CD4-positive, alpha-beta T cell treated with Interleukin-6 at 100 ng/mL for 8 hours (primary cell): ENCODE data around the gene PTHLH.

Experiments
- DNase-seq: peaks from one replicate; pipeline ENCODE4 v3.0.0-alpha.2; 2020; ENCODE audit warnings: mixed read lengths, low spot score

Gene PTHLH

DNA sequence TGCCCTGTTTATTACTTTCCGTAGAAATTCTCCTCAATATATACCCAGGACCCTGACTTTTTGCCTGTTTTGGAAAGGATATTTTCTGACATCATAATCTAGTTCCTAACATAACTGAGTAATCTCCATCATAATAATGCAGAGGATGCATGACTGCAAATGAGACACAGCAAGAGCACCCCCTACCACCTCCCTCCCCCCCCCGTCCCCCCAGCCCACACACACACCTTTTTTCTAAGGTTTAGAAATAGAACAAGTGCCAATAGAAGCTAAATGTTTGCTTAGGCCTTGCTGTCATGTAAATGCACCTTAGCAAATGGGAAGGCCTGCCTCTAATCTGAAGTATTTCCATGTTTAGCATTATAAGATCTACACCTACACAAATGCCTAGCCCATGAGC is at the start of gene PTHLH:
Gene PTHLH (minus strand): TSS at position 13 of the 400 bp plus-strand sequence. CDS start 3,239 bp downstream, outside the sequence.
- DNase-seq: no peak

DNA sequence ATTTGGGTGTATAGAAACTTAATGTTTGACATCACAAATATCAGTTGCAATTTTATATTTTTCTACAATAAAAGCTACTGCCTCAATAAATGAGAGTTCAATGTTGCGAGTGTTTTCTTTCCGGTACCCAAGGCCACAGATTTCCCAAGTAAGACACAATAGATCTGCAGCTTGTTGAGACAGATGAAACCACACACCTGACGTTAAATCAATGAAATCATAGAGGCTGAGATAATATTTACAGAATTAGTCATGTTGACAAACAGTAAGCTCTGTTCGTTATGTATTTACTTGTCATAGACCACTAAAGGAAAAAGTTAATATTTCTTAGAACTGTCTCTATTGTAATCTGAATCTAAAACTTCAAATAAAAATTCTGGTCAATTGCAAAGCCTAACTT is 49.2 kb upstream of the PTHLH start:
- no peak for DNase-seq

DNA sequence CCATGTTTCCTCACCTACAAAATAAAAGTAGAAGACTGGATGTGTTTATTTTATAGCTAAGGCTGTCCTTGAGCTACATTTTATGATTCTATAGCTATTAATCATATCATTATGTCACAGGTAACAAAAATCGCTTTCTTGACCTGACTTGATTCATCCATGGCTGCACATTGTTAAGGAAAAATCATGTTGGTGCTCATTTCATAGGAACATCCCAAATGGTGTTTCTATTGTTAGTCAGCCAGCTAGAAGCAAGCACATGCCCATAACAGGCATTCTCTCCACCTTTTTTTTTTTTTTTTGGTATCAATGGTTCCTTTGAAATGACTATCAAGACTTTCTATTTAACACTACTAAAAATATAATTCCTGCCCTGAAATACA is 45.3 kb upstream of the PTHLH start:
- no peak for DNase-seq

DNA sequence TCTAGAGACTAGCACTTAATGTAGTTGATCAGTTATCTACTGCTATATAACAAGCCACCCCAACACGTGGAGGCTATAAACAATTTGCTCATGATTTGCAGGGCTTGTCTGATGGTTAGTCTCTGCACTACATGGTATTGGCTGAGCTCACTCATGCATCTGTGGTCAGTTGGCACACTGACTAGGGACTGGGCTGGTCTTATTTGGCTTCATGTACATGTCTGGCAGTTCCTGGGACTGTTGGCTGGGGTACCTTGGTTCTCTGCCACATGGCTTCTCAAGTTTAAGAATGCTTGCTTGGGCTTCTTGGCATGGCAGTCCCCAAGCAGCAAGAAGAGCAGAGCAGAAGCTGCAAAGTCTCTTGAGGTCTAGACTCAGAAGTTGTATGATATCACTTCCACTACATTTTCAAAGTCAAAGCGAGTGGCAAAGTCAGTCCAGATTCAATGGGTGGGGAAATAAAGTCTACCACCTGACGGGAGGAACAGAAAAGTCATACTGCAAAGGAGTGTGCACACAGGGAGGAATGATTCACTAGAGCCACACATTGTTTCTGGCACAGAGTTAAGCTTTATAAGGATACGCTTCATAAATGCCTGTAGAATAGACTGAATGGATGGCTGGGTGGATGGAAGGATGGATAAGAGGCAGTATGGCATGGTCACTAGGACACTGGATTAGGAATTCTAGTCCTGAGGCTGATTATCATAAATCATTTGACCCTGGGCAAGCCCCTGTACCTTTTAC is 44.8 kb upstream of the PTHLH start:
- DNase-seq: no peak

DNA sequence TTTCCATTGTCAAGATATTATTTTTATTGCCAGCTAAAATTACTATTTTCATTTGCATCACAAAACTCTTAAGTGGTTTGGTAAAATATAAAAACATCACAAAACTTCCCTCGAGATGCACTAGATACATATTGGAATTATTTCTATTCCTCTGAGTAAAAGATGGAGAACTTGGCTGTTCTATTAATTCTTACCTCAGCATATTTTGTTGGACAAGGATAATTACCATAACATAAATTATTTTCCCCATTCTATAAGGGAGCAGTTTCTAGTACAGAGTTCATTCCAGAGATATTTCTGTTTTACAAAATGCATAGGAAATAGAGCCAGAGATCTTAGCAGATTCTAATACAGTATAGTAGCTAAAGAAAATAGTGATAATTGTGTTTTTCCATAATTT is 42.6 kb upstream of the PTHLH start:
- DNase-seq: no peak

DNA sequence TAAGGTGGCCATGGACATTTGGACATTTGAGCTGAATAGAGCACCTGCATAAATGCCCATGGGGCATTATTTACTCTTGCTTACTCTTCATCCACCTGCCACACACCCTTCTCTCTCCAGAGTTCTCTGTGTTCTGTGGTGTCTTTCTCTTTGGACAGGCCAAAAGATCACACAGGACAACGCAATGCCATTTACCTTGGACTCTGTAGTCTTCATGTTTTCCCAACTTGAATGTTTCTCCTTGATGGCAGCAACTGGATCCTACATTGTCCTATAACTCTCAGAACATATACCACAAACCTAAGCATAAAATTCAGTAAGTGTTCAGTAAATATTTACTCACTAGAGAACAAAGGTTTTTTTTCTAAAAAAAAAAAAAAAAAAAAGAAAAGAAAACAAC is 41.7 kb upstream of the PTHLH start:
- DNase-seq: no peak

DNA sequence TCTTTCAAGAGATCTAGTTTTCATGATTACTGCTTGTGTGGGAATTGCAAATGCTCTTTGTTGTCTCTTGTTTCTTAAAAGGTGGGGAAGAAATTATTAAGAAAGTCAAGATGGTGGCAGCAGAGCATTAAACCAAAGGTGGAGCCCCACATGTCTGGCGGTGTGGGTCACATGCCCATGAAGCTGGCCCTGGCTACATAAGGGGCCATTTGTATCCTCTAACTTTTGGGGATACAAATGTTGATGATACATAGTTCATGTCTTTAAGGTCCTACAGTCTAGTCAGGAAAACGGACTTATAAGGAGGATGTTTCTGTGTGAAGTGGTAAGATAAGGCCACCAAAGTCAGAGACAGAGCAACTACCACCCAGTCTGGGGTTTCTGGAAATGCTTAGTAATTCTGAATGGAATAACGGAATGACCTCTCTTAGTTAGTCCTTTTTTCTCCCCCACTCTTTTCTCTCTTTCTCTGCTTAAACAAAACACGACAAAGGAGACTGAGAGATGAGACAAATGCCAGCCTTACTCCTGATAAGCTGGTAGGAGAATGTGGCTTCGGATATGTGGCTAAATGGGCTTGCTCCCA is 39.9 kb upstream of the PTHLH start:
- no peak for DNase-seq

DNA sequence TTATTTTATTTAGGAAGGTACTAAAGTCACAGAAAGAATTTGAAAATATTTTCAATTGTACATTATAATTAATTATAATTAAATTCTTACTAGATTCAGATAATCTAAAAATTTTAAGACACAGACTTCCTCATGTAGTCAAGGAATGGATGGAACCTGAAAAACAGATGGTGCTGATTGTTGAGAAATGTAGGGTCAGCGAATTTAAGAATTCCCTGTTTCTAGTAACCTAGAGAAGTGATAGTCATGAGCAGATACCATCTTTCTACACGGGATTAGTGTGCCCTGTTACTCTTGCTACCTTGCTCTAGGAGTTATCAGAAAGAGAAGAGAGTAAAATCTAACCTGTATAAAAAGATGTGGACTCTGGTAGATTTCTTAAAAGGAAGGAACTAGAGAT is 37.5 kb upstream of the PTHLH start:
- no peak for DNase-seq

DNA sequence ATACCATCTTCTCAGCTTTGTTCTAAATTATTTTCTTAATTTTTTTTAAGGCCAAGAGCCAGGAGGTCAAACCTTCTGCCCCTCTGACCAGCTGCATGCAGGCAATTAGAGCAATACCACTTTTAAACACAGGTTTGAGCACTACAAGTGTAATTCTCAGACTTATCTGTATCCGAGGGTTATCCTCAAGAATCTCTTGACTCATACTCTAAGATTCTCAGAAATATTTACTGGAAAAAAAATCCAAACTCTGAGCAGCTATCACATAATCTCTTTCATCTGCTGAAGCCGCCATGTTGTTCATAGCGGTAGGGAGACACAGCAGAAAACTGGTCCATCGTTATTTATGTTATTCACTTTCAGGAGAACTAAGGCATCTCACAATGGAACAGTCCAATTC is 27.4 kb upstream of the PTHLH start:
- no peak for DNase-seq

DNA sequence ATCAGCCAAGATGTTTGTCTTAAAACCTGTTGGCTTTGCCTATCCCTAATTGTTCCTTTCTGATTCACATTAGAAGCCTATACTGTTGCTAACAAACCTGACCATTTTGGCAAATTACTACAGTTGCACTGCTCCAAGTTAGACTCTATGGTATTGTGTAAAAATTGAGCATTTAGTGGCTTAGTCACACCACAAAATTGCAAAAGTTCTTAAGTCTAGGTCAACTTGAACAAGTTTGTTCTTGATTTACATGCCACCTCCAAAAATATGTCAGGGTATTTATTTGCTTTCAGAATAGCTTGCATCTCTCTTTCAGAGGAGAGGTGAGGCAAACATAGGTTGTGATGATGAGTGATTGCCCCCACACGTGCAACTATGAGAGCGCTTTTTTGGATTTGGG is 27.0 kb upstream of the PTHLH start:
- DNase-seq: no peak

DNA sequence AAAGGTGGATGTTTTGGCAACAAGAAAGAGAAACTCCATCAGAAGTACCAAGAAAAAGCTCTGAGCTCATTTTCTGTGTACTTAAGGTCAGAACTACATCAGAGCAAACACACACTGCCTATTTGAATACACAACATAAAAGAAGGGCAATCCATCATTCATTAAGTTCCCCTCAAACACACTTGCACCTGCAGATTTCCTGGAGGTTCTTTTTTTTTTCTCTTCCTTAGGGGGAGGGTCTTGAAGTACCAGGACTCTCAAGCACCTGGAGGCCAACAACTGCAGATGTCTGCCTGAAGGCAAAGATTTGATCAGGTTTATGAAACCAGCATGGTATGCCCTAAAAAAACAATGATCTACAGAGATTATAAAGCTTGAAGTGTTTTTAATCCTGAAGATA is 26.1 kb upstream of the PTHLH start:
- no peak for DNase-seq

DNA sequence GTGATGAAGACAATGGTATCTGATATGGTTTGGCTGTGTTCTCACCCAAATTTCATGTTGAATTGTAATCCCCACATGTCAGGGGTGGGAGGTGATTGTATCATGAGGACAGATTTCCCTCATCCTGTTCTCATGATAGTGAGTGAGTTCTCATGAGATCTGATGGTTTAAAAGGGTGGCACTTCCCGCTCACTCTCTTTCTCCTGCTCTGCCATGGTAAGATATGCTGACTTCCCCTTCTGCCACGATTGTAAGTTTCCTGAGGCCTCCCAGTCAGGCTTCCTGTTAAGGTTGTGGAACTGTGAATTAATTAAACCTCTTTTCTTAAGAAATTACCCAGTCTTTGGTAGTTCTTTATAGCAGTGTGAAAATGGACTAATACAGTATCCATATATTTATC is 25.6 kb upstream of the PTHLH start:
- no peak for DNase-seq

DNA sequence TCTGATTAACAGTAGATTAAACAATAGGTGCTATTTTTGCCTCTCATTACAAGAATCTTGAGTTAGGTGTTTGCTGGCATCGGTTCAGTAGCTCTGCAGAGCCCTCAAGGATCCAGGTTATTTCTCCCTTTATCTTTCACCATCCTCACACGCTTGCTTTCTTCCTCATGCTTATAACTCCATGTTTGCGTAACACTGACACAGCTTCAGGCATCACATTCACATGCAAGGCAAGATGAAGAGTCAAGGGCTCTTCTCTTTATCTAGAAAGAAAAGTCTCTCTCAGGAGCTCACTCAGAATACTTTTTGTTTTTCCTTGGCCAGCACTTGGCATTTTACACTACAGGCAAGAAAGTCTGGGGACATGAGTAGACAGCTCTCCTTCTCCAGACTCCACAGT is 24.2 kb upstream of the PTHLH start:
- DNase-seq: no peak

DNA sequence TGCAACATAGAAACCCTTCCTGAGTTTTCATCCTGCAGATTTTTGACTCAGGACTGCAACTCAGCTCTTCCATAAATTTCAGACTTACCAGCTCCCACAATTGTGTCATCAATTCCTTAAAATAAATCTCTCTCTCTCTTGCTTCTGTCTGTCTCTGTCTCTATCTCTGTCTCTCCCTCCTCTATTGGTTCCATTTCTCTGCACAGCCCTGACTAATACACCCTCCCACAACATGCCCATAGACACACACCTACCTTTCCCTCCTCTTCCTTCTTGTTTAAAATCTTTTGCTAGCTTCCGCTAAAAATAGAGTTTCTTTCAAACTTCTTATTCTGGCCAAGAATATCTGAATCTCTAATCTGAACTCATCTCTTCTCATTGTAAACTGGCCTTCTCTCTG is 22.9 kb upstream of the PTHLH start:
- no peak for DNase-seq

DNA sequence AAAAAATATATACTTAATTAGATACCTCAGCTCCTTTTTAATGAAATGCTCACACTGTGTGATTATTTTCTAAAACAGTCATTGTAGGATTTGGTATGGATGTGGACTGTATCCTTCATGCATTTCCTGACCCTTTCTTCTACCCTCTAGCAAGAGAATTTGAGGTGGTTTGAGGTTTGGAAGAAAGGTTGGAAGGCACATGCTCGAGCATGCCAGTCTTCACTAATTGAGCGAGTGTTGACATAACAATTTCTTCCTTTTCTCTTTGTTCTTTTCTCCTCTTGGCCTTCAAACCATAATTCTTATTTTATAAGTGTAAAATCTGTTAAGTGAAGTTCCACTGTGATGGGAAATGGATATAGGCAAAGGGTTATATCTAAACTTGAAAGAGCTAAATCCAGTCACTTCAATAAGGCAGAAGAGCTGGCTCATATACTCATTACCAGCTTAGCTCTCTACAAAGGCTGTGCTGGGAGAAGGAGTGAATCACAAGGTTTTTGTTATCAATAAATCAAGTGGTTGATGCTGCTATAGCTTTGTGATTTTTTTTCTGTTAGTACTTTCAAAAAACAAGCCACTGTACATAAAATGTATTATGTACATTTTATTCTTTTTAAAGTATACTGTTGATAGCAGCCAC is 16.2 kb upstream of the PTHLH start:
- DNase-seq: no peak

DNA sequence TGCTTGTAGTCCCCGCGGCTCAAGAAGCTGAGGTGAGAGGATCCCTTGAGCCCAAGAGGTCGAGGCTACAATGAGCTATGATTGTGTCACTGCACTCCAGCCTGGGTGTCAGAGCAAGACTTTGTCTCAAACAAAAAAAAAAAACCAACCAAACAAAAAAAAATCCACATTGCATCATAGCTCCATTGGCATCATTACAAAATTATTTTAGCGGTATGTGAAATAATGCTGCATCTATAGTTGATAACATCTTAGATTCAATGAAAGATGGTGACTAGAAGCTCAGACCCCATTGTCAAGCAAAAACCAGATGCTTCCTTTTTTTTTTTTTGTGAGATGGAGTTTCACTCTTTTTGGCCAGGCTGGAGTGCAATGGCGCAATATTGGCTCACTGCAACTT is 14.8 kb upstream of the PTHLH start:
- DNase-seq: no peak

DNA sequence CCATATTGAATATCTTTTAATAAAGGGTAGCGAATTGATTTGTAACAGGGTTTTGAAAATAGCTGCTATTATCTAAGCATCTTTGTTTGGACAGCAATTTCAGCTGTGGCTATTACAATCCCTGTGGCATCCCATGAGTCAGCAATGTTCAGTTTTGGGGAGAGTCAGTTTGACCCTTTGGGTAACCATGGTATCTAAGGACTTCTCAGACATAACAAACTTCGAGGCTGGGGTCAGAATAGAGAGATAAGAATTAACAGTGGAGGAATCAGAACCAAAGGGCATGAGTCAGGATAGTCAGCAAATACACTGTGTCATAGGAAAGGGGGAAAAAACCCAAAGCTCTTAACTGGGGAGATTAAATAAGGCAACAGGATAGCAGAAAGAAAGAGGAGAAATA is 11.7 kb upstream of the PTHLH start:
- no peak for DNase-seq

DNA sequence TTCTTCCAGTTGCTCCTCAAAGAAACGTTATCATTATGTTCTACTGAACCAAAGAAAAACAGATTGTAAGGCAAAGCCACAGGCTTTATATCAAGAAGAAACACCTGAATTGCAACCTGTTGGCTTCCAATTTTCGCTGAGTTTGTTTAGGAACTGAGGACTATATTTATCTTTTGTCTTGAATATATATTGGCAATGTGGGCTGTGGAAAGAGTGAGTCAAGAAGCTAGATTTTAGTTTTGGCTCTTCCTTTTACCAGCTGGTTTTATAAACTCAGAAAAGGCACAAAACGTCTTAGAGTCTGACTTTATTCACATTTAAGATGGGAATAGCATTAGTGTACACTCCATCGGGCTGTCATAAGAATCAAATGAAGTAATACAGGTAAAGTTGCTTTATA is 10.4 kb upstream of the PTHLH start:
- DNase-seq: no peak

DNA sequence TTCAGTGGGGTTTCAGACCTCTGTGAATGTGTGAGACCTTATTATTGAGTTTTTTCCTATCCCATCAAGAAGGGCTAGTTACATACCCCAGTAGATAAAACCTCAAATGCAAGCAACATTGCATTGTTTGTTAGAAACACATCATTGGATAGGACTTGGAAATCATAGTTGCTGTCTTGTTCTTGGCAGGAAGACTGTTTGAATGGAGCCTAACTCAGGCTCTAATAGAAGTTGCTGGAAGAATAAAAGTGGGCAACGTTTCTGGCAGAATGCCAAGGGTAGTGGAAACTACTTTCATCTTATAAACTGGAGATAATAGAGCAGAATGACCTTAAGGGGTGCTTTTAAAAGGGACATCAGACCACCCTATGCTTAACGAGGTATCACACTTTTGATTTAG is 9.9 kb upstream of the PTHLH start:
- DNase-seq: no peak

DNA sequence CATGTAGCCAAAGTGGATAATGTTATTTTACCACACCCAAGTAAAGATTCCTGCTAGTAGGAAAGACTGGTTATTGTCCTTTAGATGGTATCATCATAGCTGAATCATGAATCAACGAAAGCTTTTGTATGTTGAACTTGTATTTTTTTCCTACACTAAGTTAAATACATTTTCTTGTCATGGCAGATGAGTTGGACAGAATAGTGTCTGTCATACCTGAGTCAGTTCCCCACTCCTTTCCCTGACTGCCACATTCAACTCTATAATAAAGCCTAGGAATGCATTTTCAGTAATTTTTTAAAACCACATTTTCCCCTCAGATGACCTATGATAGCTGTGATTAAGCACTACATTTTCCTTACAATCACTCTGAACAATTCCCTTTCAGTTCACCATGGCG is 9.3 kb upstream of the PTHLH start:
- DNase-seq: no peak

DNA sequence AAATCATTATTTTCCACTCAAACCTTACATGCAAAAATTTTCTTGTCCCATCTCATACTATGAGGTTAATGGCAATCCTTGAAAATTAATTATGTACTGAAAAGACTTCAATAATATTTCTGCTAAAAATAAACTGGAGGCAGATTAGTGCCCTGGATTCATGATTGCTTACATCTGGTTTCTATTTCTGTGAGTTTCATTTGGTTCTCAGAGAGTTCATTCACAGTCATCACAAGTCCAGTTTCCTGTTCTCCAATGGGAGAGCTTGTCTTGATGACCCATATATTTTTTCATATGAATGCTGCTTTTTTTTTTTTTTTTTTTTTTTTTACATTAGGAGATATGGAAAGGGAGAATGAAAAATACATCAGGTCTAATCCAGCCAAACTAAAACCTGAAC is 6.6 kb upstream of the PTHLH start:
- DNase-seq: no peak

DNA sequence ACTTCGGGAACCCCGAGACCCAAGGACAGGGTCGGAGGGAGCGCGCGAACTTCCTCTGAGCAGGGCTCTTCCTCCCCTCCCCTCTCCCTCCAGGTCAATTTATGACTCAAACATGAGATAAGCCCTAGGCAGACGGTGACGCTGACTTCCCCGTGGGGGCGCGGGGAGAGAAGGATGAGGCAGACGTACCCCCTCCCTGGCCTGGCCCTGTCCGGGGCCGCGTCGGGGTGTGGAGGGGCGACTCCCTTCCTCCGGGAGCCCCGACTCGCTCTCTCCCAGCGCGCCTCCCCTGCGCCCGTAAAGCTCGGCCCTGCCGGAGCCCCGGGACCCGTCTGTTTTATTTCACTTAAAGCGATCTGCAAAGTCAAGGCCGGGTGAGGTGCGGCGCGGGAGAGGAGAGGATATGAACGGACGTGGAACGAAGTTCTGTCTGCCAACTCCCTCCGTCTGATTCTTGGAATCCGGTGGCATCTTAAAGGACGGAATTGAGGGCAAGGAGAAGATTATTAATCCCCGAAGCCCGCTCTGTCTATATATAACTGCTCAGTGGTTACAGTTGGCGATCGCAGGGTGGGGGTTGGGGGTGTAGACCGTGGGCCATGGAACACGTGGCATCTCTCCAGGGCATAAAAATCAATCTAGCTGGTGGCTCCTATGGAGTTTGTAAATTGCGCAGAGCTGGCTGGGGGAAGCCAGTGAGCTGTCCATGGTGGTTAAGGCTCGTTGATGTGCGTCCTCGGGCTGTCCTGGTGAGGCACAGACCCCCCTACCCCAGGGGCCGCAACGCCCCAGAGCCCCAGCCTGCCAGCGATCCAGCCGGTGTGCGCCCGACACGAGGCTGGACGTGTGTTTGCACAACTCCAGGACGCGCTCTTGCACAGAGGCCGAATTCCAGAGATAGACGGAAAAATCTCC is 2.9 kb upstream of the PTHLH start:
- no peak for DNase-seq

DNA sequence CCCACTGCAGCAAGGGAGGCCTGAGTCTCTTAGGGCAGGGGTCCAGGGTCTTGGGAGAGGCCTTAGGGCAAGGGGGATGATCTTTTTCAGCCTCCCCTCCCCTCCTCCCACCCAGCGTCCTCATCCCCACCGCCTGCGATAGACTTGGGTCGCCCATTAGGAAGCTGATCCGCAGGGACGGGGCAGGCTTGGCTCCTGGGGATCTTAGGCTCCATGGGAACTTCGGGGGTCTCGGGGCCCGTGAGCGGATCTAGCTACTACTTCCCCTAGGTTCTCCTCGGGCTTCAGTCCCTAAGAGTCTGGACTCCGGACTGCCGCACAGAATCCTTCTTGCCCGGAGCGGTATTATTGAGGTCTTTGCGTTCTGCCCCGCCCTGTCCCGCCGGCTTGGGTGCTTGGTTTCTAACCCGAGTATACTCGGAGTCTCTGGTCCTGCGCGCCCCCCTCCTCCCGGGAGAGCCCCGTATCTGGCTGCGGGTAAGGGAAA is 2.2 kb upstream of the PTHLH start:
- no peak for DNase-seq
